GM12892 (cell line): ENCODE measurements around the gene GNAI3.

Experiments
- POLR2A ChIP-seq: IDR thresholded peaks from 2 replicates; pipeline ENCODE4 v1.6.1; 2011; ENCODE audit warnings: low read depth, low read length, control low read depth
- POLR2AphosphoS5 ChIP-seq: IDR thresholded peaks from 2 replicates; pipeline ENCODE4 v1.6.1; 2011; ENCODE audit warnings: low read depth, low read length, control low read depth
- TAF1 ChIP-seq: IDR thresholded peaks from 2 replicates; pipeline ENCODE4 v1.6.1; 2011; ENCODE audit warnings: low read depth, mild to moderate bottlenecking, control low read depth, low read length, borderline replicate concordance

GRCh38 chr1:109517337-109517736 is 31.1 kb upstream of the GNAI3 start:
- TF ChIP-seq POLR2A (no peak), POLR2AphosphoS5 (no peak), TAF1 (no peak)
